ENCODE results near the gene SAT1.

The SAT1 gene

GRCh38 chrX:23773601-23774175 is 9.3 kb upstream of the SAT1 start:
- peak in 1 of 2 donors; percentile 10 for DNase-seq (ENCODE audit: low read depth in 1 of 2, low spot score in 1 of 2)

DNA sequence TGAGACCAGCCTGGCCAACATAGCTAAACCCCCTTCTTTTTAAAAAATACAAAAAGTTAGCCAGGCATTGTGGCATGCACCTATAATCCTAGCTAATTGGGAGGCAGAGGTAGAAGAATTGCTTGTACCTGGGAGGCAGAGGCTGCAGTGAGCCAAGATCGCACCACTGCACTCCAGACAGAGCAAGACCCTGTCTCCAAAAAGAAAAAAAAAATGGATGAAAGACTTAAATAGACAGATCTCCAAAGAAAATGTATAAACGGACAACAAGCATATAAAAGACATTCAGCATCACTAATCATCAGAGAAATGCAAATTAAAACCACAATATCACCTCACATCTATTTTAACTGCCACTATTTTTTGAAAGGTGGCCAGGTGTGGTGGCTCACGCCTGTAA is 6.6 kb upstream of the SAT1 start:
- no peak for DNase-seq (ENCODE audit: low read depth in 1 of 2, low spot score in 1 of 2)

- DNase-seq (ENCODE audit: low read depth in 1 of 2, low spot score in 1 of 2) = no peak
These were observed 3.9 kb upstream of the SAT1 start for GRCh38 chrX:23779025-23779424.

GRCh38 chrX:23782455-23782854 is 518 bp upstream of the SAT1 start:
- DNase-seq (ENCODE audit: low read depth in 1 of 2, low spot score in 1 of 2) = no peak

GRCh38 chrX:23783589-23784469 is 856 bp downstream of the SAT1 start:
- DNase-seq (ENCODE audit: low read depth in 1 of 2, low spot score in 1 of 2) = no peak

GRCh38 chrX:23784470-23785331 is 1.7 kb downstream of the SAT1 start:
- no peak for DNase-seq (ENCODE audit: low read depth in 1 of 2, low spot score in 1 of 2)

DNA sequence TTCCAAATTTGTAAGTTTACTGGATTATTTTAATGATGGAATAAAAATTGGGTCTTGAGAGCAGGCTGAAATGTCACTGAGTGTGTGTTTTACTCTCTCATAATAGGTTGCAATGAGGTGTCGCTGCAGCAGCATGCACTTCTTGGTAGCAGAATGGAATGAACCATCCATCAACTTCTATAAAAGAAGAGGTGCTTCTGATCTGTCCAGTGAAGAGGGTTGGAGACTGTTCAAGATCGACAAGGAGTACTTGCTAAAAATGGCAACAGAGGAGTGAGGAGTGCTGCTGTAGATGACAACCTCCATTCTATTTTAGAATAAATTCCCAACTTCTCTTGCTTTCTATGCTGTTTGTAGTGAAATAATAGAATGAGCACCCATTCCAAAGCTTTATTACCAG is 2.6 kb downstream of the SAT1 start:
- DNase-seq (ENCODE audit: low read depth in 1 of 2, low spot score in 1 of 2) = no peak

DNA sequence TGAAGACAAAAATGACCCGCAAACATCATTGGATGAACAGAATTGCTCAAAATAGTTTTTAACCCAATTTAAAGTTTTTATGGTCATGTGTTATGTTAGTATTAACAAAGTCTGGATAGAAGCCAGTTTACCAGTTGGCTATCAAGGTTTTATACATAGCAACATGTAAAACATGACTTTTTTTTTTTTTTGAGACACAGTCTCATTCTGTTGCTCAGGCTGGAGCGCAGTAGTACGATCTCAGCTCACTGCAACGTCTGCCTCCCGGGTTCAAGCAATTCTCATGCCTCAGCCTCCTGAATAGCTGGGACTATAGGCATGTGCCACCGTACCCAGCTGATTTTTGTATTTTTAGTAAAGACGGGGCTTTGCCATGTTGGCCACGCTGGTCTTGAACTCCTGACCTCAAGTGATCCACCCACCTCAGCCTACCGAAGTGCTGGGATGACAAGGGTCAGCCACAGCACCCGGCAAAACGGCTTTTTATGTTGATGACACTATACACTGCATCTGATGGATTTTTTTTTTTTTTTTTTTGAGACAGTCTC is 3.4 kb downstream of the SAT1 start:
- DNase-seq (ENCODE audit: low read depth in 1 of 2, low spot score in 1 of 2) = no peak

GRCh38 chrX:23787745-23788118 is 4.8 kb downstream of the SAT1 start:
- DNase-seq (ENCODE audit: low read depth in 1 of 2, low spot score in 1 of 2) = no peak

- DNase-seq (ENCODE audit: low read depth in 1 of 2, low spot score in 1 of 2) = no peak
These were observed 5.5 kb downstream of the SAT1 start for GRCh38 chrX:23788521-23788920.

DNA sequence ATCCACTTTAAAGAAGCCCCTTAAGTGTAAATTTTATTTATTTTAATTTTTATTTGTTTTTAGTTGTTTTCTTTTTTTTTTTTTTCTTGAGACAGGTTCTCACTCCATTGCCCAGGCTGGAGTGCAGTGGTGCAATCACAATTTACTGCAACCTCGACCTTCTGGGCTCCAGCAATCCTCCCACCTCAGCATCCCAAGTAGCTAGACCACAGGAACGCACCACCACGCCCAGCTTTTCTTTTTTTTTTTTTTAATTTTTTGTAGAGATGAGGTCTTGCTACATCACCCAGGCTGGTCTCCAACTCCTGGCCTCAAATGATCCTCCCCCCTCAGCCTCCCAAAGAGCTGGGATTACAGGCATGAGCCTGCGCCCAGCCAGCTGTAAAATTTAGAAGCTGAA is 6.0 kb downstream of the SAT1 start:
- no peak for DNase-seq (ENCODE audit: low read depth in 1 of 2, low spot score in 1 of 2)

DNA sequence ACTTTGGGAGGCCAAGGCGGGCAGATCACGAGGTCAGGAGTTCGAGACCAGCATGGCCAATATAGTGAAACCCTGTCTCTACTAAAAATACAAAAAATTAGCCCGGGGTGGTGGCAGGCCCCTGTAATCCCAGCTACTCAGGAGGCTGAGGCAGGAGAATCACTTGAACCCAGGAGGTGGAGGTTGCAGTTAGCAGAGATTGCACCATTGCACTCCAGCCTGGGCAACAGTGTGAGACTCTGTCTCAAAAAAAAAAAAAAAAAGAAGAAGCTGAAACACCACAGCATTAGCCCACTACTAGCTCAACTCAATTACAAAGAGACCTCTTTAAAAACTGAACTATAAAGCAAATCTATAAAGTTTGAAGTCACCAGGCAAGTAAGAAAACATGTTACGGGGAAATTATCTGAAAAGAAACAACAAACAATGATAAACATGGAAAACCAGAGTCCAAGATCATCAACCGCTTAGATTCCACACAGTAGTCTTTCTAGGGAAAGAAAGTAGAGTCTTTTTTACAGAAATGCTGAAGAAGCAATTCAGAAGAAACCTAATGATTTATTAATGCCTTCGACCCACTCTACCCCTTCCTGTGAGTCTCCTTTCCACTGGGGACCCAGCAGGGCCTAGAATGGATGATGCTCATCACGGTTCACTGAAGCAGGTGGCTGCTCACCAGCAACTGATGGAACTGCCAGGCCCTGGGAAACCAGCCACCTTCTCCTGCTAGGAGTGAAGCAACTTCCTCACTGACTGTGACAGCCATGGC is 6.6 kb downstream of the SAT1 start:
- DNase-seq (ENCODE audit: low read depth in 1 of 2, low spot score in 1 of 2) = no peak

DNA sequence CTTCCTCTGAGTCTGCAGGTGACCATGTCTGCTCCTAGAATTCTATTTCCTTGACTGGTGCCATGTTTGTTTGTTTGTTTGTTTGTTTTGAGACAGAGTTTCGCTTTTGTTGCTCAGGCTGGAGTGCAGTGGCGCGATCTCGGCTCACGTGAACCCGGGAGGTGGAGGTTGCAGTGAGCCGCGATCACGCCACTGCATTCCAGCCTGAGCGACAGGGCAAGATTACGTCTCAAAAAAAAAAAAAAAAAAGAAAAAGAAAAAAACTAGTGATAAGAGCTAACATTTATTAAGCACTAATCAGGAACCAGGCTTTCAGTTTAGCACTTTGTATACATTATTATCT is 7.2 kb downstream of the SAT1 start:
- DNase-seq (ENCODE audit: low read depth in 1 of 2, low spot score in 1 of 2) = no peak

DNA sequence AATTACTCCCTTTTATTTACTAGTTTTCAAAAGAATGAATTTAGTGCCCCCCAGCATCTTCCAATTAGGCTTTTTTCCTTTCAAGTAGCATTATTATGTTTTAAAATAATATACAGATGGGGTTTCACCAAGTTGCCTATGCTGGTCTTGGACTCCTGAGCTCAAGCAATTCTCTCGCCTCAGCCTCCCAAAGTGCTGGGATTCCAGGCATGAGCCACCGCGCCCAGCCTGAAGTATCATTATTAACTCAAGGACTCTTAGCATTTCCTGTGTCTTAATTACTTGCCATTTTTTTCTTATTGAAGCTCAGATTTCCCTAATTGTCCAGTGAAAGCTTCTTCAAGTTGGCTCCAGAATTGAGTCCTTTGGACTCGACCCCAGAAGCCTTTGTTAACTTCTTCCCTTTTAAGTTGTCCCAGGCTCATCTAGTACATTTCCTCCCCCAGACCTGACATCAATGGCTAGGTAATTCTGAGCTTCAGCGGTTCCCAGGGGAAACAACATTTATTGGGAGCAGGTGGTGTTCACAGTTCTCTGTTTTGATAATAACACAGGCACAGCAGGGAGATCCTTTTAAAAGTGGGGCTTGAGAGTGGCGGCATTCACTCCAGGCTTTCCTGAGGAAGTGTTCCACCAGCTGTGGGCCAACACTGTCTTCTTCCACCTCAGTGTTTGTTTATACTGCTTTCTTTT is 10.0 kb downstream of the SAT1 start:
- no peak for DNase-seq (ENCODE audit: low read depth in 1 of 2, low spot score in 1 of 2)

DNA sequence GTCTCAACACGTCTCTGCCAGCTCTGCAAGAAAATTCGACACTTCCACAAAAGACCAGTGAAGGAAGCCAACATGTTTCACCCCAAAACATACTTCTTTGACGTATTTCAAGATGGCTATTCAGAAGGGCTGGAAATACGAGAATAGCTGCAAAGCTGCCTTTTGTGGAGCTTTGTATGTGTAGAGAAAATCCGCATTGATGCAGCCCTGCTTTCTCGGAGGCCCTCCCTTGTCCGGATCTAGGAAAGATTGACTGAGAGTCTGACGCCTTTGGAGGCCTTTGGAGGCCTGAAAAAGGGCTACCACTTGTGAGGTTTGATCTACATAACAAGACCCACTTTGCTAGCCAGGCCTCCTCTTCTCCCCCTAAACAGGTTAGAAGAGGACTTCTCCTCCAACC is 12.2 kb downstream of the SAT1 start:
- no peak for DNase-seq (ENCODE audit: low read depth in 1 of 2, low spot score in 1 of 2)

DNA sequence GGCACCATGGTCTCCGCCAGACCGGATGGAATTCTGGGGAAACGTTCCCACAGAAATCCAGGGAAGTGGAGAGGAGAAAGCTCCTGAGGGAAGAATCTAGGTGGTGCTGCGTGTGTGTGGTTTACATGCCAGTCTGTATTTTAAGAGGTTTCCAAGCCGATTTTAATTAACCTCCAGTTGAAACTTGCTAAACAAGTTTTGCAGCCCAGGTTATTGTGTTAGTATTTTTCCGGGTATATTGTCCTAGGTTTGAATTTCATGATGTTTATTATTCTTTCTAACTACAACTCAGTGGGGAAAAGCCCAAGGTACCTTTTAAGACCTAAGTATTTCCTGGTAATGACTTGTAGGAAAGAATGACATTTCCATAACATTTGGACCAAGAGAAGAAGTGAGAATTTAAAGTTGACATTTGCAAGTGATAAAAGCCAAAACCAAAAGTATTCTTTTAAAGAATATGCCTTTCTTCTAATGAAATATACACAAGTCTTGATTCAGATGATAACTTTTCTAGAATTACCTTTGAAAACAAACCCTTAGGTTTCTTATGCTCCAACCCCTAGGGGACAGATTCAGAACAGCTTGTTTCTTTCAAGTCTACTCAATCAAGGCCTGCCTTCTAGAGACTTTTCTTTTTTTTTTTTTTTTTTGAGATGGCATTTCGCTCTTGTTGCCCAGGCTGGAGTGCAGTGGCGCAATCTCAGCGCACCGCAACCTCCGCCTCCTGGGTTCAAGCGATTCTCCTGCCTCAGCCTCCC is 14.6 kb downstream of the SAT1 start:
- no peak for DNase-seq (ENCODE audit: low read depth in 1 of 2, low spot score in 1 of 2)

DNA sequence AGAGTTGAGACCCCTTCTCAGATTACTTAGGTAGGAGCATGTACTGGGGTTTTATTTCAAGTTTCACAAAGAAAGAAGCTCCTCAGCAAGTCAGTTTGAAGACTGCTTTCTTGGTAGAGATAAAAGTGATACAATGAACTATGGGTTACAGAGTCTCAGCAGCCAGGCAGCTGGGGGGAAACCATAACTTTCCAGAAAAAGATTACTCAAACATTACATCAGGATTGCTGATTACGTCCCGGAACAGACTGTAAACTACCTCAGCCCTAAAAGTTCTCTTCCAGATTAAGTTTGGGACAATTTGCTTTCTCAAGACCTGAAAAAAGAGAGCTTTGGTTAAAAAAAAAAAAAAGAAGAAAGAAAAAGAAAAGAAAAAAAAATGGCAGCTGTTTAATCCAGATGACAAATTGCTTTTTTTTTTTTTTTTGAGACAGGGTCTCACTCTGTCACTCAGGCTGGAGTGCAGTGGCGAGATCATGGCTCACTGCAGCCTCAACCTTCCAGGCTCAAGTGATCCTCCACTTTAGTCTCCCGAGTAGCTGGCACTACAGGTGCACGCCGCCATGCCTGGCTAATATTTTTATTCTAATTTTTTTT is 16.6 kb downstream of the SAT1 start:
- DNase-seq (ENCODE audit: low read depth in 1 of 2, low spot score in 1 of 2) = no peak

DNA sequence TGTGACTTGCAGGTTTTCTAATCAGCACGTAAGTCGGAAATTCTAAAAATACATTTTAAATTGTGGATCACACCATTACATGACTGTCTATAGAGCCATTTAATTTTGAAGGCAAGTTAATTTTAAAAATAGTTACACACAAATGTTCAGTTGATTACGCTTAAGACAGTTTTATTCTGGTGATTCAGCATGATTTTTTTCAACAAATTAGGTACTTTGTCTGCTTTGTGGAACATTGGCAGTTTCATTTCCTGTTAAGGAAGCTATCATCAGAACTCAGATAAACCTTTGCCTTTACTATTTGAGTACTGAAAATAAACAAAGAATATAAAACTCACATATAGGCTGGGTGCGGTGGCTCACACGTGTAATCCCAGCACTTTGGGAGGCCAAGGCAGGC is 19.5 kb downstream of the SAT1 start:
- no peak for DNase-seq (ENCODE audit: low read depth in 1 of 2, low spot score in 1 of 2)

GRCh38 chrX:23803931-23804381 is 21.0 kb downstream of the SAT1 start:
- DNase-seq (ENCODE audit: low read depth in 1 of 2, low spot score in 1 of 2) = no peak
